Liver (tissue), 9 donors: ENCODE results near the gene LMF1. TPM values are rescaled to one million over a fixed set of nuclear protein-coding genes. Genes with fewer than 3 reads are reported as not detected.

ENCODE experiments used
- DNase-seq: peaks from one replicate; pipeline ENCODE4 v3.0.0-alpha.2; 2017; ENCODE audit warnings: low spot score
- H3K27ac ChIP-seq, 2 donors: one replicate each; pipeline ENCODE4 v1.7.0; 2013; ENCODE audit warnings: inconsistent platforms in 2 of 2, low read length in 2 of 2, control low read depth in 1 of 2, low read depth in 1 of 2, mild to moderate bottlenecking in 1 of 2
- H3K27me3 ChIP-seq, 4 donors: one replicate each; pipeline versions ENCODE4 v1.6.1 to v1.7.0; 2013; ENCODE audit warnings: low read length in 3 of 4, inconsistent platforms in 1 of 4, mild to moderate bottlenecking in 1 of 4, moderate library complexity in 1 of 4; ENCODE audit not compliant: control insufficient read depth in 4 of 4, insufficient read depth in 4 of 4
- H3K36me3 ChIP-seq, 4 donors: one replicate each; pipeline versions ENCODE4 v1.6.1 to v1.7.0; 2013; ENCODE audit warnings: low read length in 3 of 4, mild to moderate bottlenecking in 3 of 4, low read depth in 1 of 4, moderate library complexity in 1 of 4; ENCODE audit not compliant: control insufficient read depth in 4 of 4, insufficient read depth in 3 of 4
- H3K4me1 ChIP-seq, 4 donors: one replicate each; pipeline versions ENCODE4 v1.6.1 to v1.7.0; 2013; ENCODE audit warnings: low read length in 3 of 4, mild to moderate bottlenecking in 3 of 4, moderate library complexity in 1 of 4; ENCODE audit not compliant: control insufficient read depth in 4 of 4, insufficient read depth in 4 of 4
- H3K4me3 ChIP-seq, 3 donors: one replicate each; pipeline versions ENCODE4 v1.6.1 to v1.7.0; 2013; ENCODE audit warnings: low read length in 3 of 3, control low read depth in 1 of 3, low read depth in 1 of 3, mild to moderate bottlenecking in 1 of 3
- H3K9ac ChIP-seq, 2 donors: one replicate each; pipeline ENCODE4 v1.7.0; 2013; ENCODE audit warnings: low read length in 2 of 2, mild to moderate bottlenecking in 2 of 2, moderate library complexity in 2 of 2, control low read depth in 1 of 2, low read depth in 1 of 2
- H3K9me3 ChIP-seq, 4 donors: one replicate each; pipeline versions ENCODE4 v1.6.1 to v1.7.0; 2013; ENCODE audit warnings: low read length in 3 of 4; ENCODE audit not compliant: control insufficient read depth in 4 of 4
- ATF3 ChIP-seq: IDR thresholded peaks from 2 replicates; pipeline ENCODE4 v1.6.1; 2016; ENCODE audit warnings: antibody characterized with exemption
- EGR1 ChIP-seq, 2 donors: IDR thresholded peaks; 2 replicates each; pipeline ENCODE4 v1.6.1; 2016 to 2018; ENCODE audit warnings: antibody characterized with exemption in 2 of 2, low read depth in 2 of 2
- FOXA1 ChIP-seq: IDR thresholded peaks from 2 replicates; pipeline ENCODE4 v1.6.1; 2016; ENCODE audit warnings: antibody characterized with exemption
- GABPA ChIP-seq, 2 donors: IDR thresholded peaks in 1 of 2; conservative IDR thresholded peaks in 1 of 2; 2 replicates each; pipeline ENCODE4 v1.6.1; 2016; ENCODE audit warnings: antibody characterized with exemption in 2 of 2, mild to moderate bottlenecking in 1 of 2, moderate library complexity in 1 of 2
- HNF4A ChIP-seq, 2 donors: conservative IDR thresholded peaks; 2 replicates each; pipeline ENCODE4 v1.6.1; 2016; ENCODE audit warnings: antibody characterized with exemption in 2 of 2, mild to moderate bottlenecking in 2 of 2
- JUND ChIP-seq, 2 donors: IDR thresholded peaks; 2 replicates each; pipeline ENCODE4 v1.6.1; 2016; ENCODE audit warnings: antibody characterized with exemption in 2 of 2
- NR2F2 ChIP-seq: IDR thresholded peaks from 2 replicates; pipeline ENCODE4 v1.6.1; 2016; ENCODE audit warnings: antibody characterized with exemption
- RAD21 ChIP-seq, 2 donors: IDR thresholded peaks; 2 replicates each; pipeline ENCODE4 v1.6.1; 2016; ENCODE audit warnings: antibody characterized with exemption in 2 of 2, mild to moderate bottlenecking in 2 of 2
- RXRA ChIP-seq, 2 donors: IDR thresholded peaks; 2 replicates each; pipeline ENCODE4 v1.6.1; 2017 to 2018; ENCODE audit warnings: antibody characterized with exemption in 2 of 2, mild to moderate bottlenecking in 1 of 2
- SP1 ChIP-seq: IDR thresholded peaks from 2 replicates; pipeline ENCODE4 v1.6.1; 2018; ENCODE audit warnings: antibody characterized with exemption, mild to moderate bottlenecking
- TAF1 ChIP-seq: conservative IDR thresholded peaks from 2 replicates; pipeline ENCODE4 v1.6.1; 2016; ENCODE audit warnings: antibody characterized with exemption, mild to moderate bottlenecking
- WGBS: extraction: QIAGEN DNeasy Blood & Tissue Kit; methylation state at CpG from one replicate; pipeline ENCODE4 v1.1.7; 2013; 5-methylcytosine and 5-hydroxymethylcytosine counted together
- polyA plus RNA-seq, 2 donors: library from polyadenylated mRNA; stranded (reverse) in 1 of 2; unstranded in 1 of 2; fragments of 200-250 nt in 1 of 2; fragments of >200 nt in 1 of 2; fragmentation: Nextera tagmentation in 1 of 2; extraction: Ambion mirVana in 1 of 2; gene quantifications; one replicate each; pipeline versions ENCODE4 v1.2.1 to v1.2.3, GENCODE V29; 2013 to 2015
- total RNA-seq, 2 donors: library from RNA; depleted of rRNA; stranded (reverse); fragments of >200 nt; gene quantifications; one replicate each; pipeline ENCODE4 v1.2.3, GENCODE V29; 2014
- TF ChIP-seq, protein P1 (sequence below): fragments of 150-350 bp; IDR thresholded peaks from 2 replicates; pipeline ENCODE4 v1.5.1; 2017; ENCODE audit warnings: improper control_type of control experiment, low read depth, low read length; ENCODE audit not compliant: missing input control
- TF ChIP-seq, protein P2 (sequence below): IDR thresholded peaks from 2 replicates; pipeline ENCODE4 v1.6.1; 2016; ENCODE audit warnings: antibody characterized with exemption, mild to moderate bottlenecking
- donor health status: healthy.
- donor health status: healthy.
- donor health status: healthy.
- donor health status: healthy.
- donor health status: healthy.

The LMF1 gene
- total and polyA plus RNA-seq, 4 donors = 8.8 to 24.3 (median 12.6) TPM

DNA sequence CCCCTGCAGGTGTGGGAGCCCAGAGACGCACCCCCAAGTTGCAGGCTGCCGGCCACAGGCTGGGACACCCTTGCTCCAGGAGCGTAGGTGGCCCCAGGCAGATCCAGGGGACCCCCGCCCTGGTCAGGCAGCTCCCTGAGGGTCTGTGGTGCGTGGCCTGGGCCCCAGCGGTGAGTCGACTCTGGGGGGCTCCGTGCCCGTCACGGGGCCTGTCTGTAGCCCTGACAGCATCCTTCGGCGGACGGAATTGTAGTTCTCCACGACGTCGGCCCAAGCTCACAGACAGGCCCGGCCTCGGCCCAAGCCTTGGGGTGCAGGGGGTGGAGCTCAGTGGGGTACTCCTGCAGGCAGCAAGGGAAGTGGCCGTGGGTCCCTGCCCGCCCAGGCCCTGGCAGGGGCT lies 82.9 kb downstream of the LMF1 start:
- Histone ChIP-seq H3K9me3 (peaks cover 0 to 8% (median 7%) of the 10 kb centered on the region in 4 donors), H3K4me3 (no peak overlapping the region), H3K27ac (no peak overlapping the region), H3K27me3 (no peaks in the 10 kb centered on the region), H3K4me1 (no peaks in the 10 kb centered on the region), H3K36me3 (peaks cover 0 to 15% (median 5%) of the 10 kb centered on the region in 4 donors), H3K9ac (no peak overlapping the region)
- DNase-seq = no peak
- 96% methylated on average over 20 of the region's 20 CpGs for WGBS
- no peak for TF ChIP-seq SP1

DNA sequence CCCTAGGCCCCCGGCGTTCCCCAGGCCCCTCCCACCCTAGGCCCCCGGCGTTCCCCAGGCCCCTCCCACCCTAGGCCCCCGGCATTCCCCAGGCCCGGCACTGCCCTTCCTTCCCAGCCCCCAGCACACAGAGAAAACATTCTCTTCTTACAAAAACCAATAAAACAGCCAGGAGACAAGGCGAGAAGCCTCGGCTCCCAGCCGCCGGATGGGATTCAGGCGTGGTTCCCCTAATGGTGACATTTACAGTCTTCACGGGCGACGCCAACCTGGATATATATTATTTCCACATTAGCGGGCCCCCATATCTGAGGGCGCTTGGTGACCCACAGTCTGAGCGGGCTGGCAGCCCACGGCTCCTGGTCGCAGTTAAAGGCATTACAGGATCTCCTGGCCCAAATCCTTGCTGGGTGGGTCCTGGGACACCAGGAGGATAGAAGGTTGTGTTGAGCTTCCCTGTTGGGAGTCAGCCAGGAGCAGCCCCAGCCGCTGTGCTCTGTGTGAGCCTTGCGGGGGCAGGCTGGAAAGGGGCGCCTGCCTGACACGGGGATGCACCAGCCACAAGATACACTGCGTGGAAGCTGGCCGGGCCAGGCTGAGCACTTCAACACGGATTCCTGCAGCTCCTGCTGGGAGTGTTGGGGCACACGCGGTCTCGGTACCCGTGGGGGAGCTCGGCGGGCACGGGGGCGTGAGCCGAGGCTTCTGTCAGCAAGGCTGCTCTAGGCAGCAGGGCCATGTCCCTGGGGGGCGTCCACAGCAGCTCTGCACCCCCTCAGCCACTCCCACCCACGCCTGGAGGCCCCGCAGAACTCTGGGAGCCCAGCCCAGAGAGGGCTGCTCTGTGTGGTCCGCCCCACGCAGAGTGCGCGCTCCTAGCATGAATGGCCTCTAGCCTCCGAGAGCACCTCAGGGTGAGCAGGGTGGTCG lies 83.7 kb downstream of the LMF1 start:
- no peak overlapping the region for H3K4me3 ChIP-seq
- 85% methylated on average over 42 of the region's 44 CpGs for WGBS
- DNase-seq = no peak
- H3K9me3 ChIP-seq = peaks cover 0 to 8% (median 7%) of the 10 kb centered on the region in 4 donors
- TF ChIP-seq, protein P1, sequence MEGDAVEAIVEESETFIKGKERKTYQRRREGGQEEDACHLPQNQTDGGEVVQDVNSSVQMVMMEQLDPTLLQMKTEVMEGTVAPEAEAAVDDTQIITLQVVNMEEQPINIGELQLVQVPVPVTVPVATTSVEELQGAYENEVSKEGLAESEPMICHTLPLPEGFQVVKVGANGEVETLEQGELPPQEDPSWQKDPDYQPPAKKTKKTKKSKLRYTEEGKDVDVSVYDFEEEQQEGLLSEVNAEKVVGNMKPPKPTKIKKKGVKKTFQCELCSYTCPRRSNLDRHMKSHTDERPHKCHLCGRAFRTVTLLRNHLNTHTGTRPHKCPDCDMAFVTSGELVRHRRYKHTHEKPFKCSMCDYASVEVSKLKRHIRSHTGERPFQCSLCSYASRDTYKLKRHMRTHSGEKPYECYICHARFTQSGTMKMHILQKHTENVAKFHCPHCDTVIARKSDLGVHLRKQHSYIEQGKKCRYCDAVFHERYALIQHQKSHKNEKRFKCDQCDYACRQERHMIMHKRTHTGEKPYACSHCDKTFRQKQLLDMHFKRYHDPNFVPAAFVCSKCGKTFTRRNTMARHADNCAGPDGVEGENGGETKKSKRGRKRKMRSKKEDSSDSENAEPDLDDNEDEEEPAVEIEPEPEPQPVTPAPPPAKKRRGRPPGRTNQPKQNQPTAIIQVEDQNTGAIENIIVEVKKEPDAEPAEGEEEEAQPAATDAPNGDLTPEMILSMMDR = no peak
- TF ChIP-seq GABPA (IDR thresholded peaks at IDR 0.05 in 1 of 2, conservative IDR thresholded peaks at IDR 0.05 in 1 of 2) (no peak), TAF1 (no peak)
- TF ChIP-seq, protein P2, sequence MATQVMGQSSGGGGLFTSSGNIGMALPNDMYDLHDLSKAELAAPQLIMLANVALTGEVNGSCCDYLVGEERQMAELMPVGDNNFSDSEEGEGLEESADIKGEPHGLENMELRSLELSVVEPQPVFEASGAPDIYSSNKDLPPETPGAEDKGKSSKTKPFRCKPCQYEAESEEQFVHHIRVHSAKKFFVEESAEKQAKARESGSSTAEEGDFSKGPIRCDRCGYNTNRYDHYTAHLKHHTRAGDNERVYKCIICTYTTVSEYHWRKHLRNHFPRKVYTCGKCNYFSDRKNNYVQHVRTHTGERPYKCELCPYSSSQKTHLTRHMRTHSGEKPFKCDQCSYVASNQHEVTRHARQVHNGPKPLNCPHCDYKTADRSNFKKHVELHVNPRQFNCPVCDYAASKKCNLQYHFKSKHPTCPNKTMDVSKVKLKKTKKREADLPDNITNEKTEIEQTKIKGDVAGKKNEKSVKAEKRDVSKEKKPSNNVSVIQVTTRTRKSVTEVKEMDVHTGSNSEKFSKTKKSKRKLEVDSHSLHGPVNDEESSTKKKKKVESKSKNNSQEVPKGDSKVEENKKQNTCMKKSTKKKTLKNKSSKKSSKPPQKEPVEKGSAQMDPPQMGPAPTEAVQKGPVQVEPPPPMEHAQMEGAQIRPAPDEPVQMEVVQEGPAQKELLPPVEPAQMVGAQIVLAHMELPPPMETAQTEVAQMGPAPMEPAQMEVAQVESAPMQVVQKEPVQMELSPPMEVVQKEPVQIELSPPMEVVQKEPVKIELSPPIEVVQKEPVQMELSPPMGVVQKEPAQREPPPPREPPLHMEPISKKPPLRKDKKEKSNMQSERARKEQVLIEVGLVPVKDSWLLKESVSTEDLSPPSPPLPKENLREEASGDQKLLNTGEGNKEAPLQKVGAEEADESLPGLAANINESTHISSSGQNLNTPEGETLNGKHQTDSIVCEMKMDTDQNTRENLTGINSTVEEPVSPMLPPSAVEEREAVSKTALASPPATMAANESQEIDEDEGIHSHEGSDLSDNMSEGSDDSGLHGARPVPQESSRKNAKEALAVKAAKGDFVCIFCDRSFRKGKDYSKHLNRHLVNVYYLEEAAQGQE = no peak
- no peaks in the 10 kb centered on the region for H3K27me3 ChIP-seq
- H3K9ac ChIP-seq = no peak overlapping the region
- H3K4me1 ChIP-seq = no peaks in the 10 kb centered on the region
- H3K36me3 ChIP-seq = peaks cover 0 to 14% (median 5%) of the 10 kb centered on the region in 4 donors
- no peak overlapping the region for H3K27ac ChIP-seq

DNA sequence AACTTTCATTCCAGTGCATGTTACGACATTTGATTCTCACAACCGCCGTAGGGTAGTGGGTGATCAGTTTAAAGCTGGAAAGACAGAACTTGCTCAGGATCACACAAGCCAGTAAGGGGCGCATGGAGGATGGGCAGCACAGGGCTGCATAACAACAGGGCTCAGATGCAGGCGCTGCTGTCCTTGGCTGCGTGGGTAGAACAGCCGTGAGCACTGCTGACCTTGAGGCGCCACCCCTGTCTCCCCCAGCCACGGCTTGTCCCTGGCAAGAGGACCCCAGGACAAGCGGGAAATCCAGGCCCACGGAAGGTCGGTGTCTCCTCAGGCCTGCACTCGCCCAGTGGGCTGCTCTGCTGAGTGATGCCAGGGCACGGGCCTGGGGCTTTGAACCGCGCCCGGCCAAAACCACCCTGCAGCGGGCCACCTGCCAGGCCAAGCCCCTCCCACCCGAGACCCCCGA lies 84.7 kb downstream of the LMF1 start:
- DNase-seq = no peak
- Histone ChIP-seq H3K9ac (no peak overlapping the region), H3K4me1 (no peaks in the 10 kb centered on the region), H3K36me3 (peaks cover 0 to 8% (median 3%) of the 10 kb centered on the region in 4 donors), H3K27ac (no peak overlapping the region), H3K4me3 (no peak overlapping the region), H3K9me3 (peaks cover 0 to 8% (median 7%) of the 10 kb centered on the region in 4 donors), H3K27me3 (no peaks in the 10 kb centered on the region)
- 79% methylated on average over 20 of the region's 20 CpGs for WGBS
- TF ChIP-seq, protein P2 = no peak
- TF ChIP-seq ATF3 (no peak), RXRA (IDR thresholded peaks at IDR 0.05) (no peak), RAD21 (IDR thresholded peaks at IDR 0.05) (no peak), GABPA (IDR thresholded peaks at IDR 0.05 in 1 of 2, conservative IDR thresholded peaks at IDR 0.05 in 1 of 2) (no peak), JUND (IDR thresholded peaks at IDR 0.05) (no peak), FOXA1 (no peak), EGR1 (IDR thresholded peaks at IDR 0.05; ENCODE audit: low read depth in 2 of 2) (no peak), NR2F2 (no peak), HNF4A (conservative IDR thresholded peaks at IDR 0.05) (no peak), TAF1 (no peak)
- TF ChIP-seq, protein P1 = no peak
